Ovary (tissue), 9 donors: Measurements from ENCODE around the gene CFAP100. TPM values are rescaled to one million over a fixed set of nuclear protein-coding genes. Genes with fewer than 3 reads are reported as not detected.

Source experiments
- DNase-seq, 5 donors: peaks; one replicate each; pipeline ENCODE4 v3.0.0-alpha.2; 2019 to 2020
- H3K27ac ChIP-seq, 2 donors: fragments of 200-600 bp; one replicate each; pipeline versions ENCODE4 v1.5.1 to v1.8.0; 2019 to 2022
- H3K27me3 ChIP-seq: fragments of 200-600 bp; one replicate; pipeline ENCODE4 v1.8.0; 2022
- H3K36me3 ChIP-seq: fragments of 200-600 bp; sonication (generic); one replicate; pipeline ENCODE4 v1.5.1; 2019
- H3K4me1 ChIP-seq: one replicate; pipeline ENCODE4 v1.8.1; 2013; ENCODE audit warnings: mild to moderate bottlenecking, moderate library complexity; ENCODE audit not compliant: insufficient read depth
- H3K4me3 ChIP-seq: fragments of 200-600 bp; sonication (generic); one replicate; pipeline ENCODE4 v1.5.1; 2017
- H3K9me3 ChIP-seq, 2 donors: fragments of 200-600 bp in 1 of 2; sonication (generic) in 1 of 2; one replicate each; pipeline versions ENCODE4 v1.5.1 to v1.8.1; 2013 to 2019; ENCODE audit warnings: mild to moderate bottlenecking in 1 of 2, moderate library complexity in 1 of 2
- CTCF ChIP-seq, 3 donors: fragments of 450-650 bp in 2 of 3; fragments of 200-600 bp in 1 of 3; IDR thresholded peaks; one replicate each; pipeline versions ENCODE4 v1.5.1 to v1.8.0; 2016 to 2022; ENCODE audit warnings: antibody characterized with exemption in 3 of 3, mild to moderate bottlenecking in 1 of 3
- EP300 ChIP-seq: sonication (generic); formaldehyde crosslinking; IDR thresholded peaks from one replicate; pipeline ENCODE4 v1.6.1; 2017; ENCODE audit warnings: antibody characterized with exemption
- POLR2A ChIP-seq: fragments of 450-650 bp; IDR thresholded peaks from one replicate; pipeline ENCODE4 v1.6.1; 2017; ENCODE audit warnings: antibody characterized with exemption, mild to moderate bottlenecking, moderate library complexity
- WGBS, 3 donors: extraction: QIAGEN DNeasy Blood & Tissue Kit in 1 of 3; methylation state at CpG; one replicate each; pipeline versions ENCODE4 v1.1.5 to v1.1.7; 2013 to 2017; 5-methylcytosine and 5-hydroxymethylcytosine counted together
- intact Hi-C, 4 donors: fragments of 100-400 bp; cut with DNase I; formaldehyde crosslinking; loops; one replicate each; pipeline versions ENCODE4 v1.11.0 to v1.15.1; 2022 to 2023
- polyA plus RNA-seq, 2 donors: library from polyadenylated mRNA; stranded (reverse); fragments of 200-250 nt in 1 of 2; fragments of 350-450 nt in 1 of 2; fragmentation: Illumina TruSeq in 1 of 2; extraction: RNeasy Lipid Tissue Mini Kit (QIAGEN cat#74804) in 1 of 2; gene quantifications; one replicate each; pipeline ENCODE4 v1.2.3, GENCODE V29; 2013 to 2014
- total RNA-seq, 7 donors: library from RNA; depleted of rRNA in 2 of 7; stranded (reverse); fragments of >200 nt in 2 of 7; fragmentation: NEBNext Ultra II Directional in 3 of 7; extraction: Animal tissue kit (Norgen Biotek cat#: 25700) in 3 of 7; gene quantifications; one replicate each; pipeline versions ENCODE4 v1.1.0 to v1.2.4, GENCODE V29; 2016 to 2023
- donor health status: DM: no; HTN: no; CAD: no; lungs with moderate emphysema.
- donor health status: DM: no; HTN: no; CAD: no.
- donor health status: Bipolar disorder and iron deficiency.
- donor health status: DM: yes; HTN: yes; CAD: no.
- donor health status: DM: no; HTN: no; CAD: no.
- donor health status: DM: yes; HTN: yes; CAD: no.

CFAP100 gene
- total and polyA plus RNA-seq, 9 donors, result 0.06 to 21.3 (median 1.6) TPM; not detected in 3

- Histone ChIP-seq H3K4me3 (no peak overlapping the region), H3K9me3 (no peaks in the 10 kb centered on the region), H3K4me1 (peaks cover 7% of the 10 kb centered on the region), H3K27ac (no peak overlapping the region), H3K36me3 (no peaks in the 10 kb centered on the region), H3K27me3 (no peaks in the 10 kb centered on the region)
- 88 to 94% (median 90%) methylated on average over 15 of the region's 15 CpGs for WGBS, 3 donors
- TF ChIP-seq EP300 (no peak), CTCF (IDR thresholded peaks at IDR 0.05) (no peak), POLR2A (no peak)
- no peak for DNase-seq
- intact Hi-C loops, result loop anchor here in 3 of 4 donors (2.0 to 5.0 kb wide), 4 partner anchors 128 to 258 kb away; no protein-coding TSS in a partner anchor
Observed at GRCh38 chr3:126390201-126390600, 4.5 kb upstream of the CFAP100 start.

- H3K4me3 ChIP-seq, result no peak overlapping the region
- intact Hi-C loops, result loop anchor here in 3 of 4 donors (2.0 to 5.0 kb wide), 4 partner anchors 128 to 258 kb away; no protein-coding TSS in a partner anchor
- no peaks in the 10 kb centered on the region for H3K36me3 ChIP-seq
- H3K27ac ChIP-seq, result no peak overlapping the region
- no peaks in the 10 kb centered on the region for H3K27me3 ChIP-seq
- no peaks in the 10 kb centered on the region for H3K9me3 ChIP-seq
- no peak for DNase-seq
- WGBS, 3 donors, result 91 to 97% (median 94%) methylated on average over 4 of the region's 4 CpGs
- H3K4me1 ChIP-seq, result peaks cover 7% of the 10 kb centered on the region
- no peak for TF ChIP-seq EP300
- no peak for TF ChIP-seq CTCF (IDR thresholded peaks at IDR 0.05)
- no peak for TF ChIP-seq POLR2A
Observed at GRCh38 chr3:126390751-126391150, 4.0 kb upstream of the CFAP100 start.

- no peaks in the 10 kb centered on the region for H3K9me3 ChIP-seq
- TF ChIP-seq CTCF (IDR thresholded peaks at IDR 0.05) (no peak), POLR2A (no peak), EP300 (no peak)
- no peak overlapping the region for H3K27ac ChIP-seq
- DNase-seq, result no peak
- intact Hi-C loops, result loop anchor here in 3 of 4 donors (2.0 to 5.0 kb wide), 4 partner anchors 129 to 259 kb away; no protein-coding TSS in a partner anchor
- no peaks in the 10 kb centered on the region for H3K36me3 ChIP-seq
- no peaks in the 10 kb centered on the region for H3K27me3 ChIP-seq
- H3K4me3 ChIP-seq, result no peak overlapping the region
- 53 to 60% (median 58%) methylated on average over 1 of the region's 1 CpG for WGBS, 3 donors
- peaks cover 7% of the 10 kb centered on the region for H3K4me1 ChIP-seq
Observed at GRCh38 chr3:126391631-126392030, 3.1 kb upstream of the CFAP100 start.

GRCh38 chr3:126392246-126392645 lies 2.5 kb upstream of the CFAP100 start:
- intact Hi-C loops, result loop anchor here in 2 of 4 donors (5.0 kb wide), 3 partner anchors 130 to 260 kb away; no protein-coding TSS in a partner anchor
- Histone ChIP-seq H3K4me1 (peaks cover 7% of the 10 kb centered on the region), H3K27ac (no peak overlapping the region), H3K4me3 (no peak overlapping the region), H3K9me3 (no peaks in the 10 kb centered on the region), H3K36me3 (no peaks in the 10 kb centered on the region), H3K27me3 (no peaks in the 10 kb centered on the region)
- no peak for TF ChIP-seq CTCF (IDR thresholded peaks at IDR 0.05)
- no peak for TF ChIP-seq EP300
- WGBS, 3 donors, result 73 to 81% (median 76%) methylated on average over 12 of the region's 12 CpGs
- DNase-seq, result no peak
